GM06990 (cell line): ENCODE data around the gene LRCH3.

Experiments used
- DNase-seq: peaks from one replicate; pipeline ENCODE4 v3.0.0-alpha.2; 2011; ENCODE audit not compliant: insufficient read length; ENCODE audit errors: extremely low read depth
- H3K27me3 ChIP-seq: replicated peaks from 2 replicates; pipeline ENCODE4 v1.6.0; 2011; ENCODE audit warnings: low read length; ENCODE audit not compliant: control insufficient read depth, insufficient read depth
- H3K36me3 ChIP-seq: 2 replicates; pipeline ENCODE4 v1.5.1; 2011; ENCODE audit warnings: low read length; ENCODE audit not compliant: control insufficient read depth, insufficient read depth
- H3K4me3 ChIP-seq: replicated peaks from 2 replicates; pipeline ENCODE4 v1.5.1; 2011; ENCODE audit warnings: low read depth, mild to moderate bottlenecking, control low read depth, low read length
- CTCF ChIP-seq: IDR thresholded peaks from 2 replicates; pipeline ENCODE4 v1.5.1; 2011; ENCODE audit warnings: low read length, control low read depth, mild to moderate bottlenecking, inconsistent platforms; ENCODE audit not compliant: insufficient read depth, poor library complexity, severe bottlenecking

Gene LRCH3

DNA sequence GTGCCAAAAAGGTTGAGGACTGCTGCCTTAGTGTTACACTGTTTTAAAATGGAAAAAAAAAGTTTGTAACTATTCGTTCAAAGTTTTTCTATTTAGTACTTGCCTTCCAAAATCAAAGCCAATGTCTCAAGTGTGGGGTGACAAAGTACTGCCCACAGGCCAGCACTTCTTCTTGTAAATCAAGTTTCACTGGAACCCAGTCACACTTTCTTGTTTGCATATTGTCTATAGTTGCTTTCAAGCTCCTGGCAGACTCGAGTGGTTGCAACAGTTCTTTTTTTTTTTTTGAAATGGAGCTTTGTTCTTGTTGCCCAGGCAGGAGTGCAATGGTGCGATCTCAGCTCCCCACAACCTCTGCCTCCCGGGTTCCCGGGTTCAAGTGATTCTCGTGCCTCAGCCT is 83.6 kb downstream of the LRCH3 start:
- H3K36me3 ChIP-seq: peaks cover 11% of the 10 kb centered on the region
- H3K27me3 ChIP-seq: no peaks in the 10 kb centered on the region
- TF ChIP-seq CTCF: no peak
- DNase-seq: no peak
- H3K4me3 ChIP-seq: no peak overlapping the region

GRCh38 chr3:197877902-197878301 is 86.8 kb downstream of the LRCH3 start:
- DNase-seq: no peak
- no peak for TF ChIP-seq CTCF

GRCh38 chr3:197878427-197878826 is 87.4 kb downstream of the LRCH3 start:
- TF ChIP-seq CTCF: no peak
- no peak for DNase-seq
- Histone ChIP-seq H3K4me3 (no peak overlapping the region), H3K27me3 (no peaks in the 10 kb centered on the region), H3K36me3 (peaks cover 3% of the 10 kb centered on the region)

More at GRCh38 chr3:197877902-197878301, 86.8 kb downstream of the LRCH3 start:
- H3K4me3 ChIP-seq: no peak overlapping the region
- peaks cover 4% of the 10 kb centered on the region for H3K36me3 ChIP-seq
- H3K27me3 ChIP-seq: no peaks in the 10 kb centered on the region

DNA sequence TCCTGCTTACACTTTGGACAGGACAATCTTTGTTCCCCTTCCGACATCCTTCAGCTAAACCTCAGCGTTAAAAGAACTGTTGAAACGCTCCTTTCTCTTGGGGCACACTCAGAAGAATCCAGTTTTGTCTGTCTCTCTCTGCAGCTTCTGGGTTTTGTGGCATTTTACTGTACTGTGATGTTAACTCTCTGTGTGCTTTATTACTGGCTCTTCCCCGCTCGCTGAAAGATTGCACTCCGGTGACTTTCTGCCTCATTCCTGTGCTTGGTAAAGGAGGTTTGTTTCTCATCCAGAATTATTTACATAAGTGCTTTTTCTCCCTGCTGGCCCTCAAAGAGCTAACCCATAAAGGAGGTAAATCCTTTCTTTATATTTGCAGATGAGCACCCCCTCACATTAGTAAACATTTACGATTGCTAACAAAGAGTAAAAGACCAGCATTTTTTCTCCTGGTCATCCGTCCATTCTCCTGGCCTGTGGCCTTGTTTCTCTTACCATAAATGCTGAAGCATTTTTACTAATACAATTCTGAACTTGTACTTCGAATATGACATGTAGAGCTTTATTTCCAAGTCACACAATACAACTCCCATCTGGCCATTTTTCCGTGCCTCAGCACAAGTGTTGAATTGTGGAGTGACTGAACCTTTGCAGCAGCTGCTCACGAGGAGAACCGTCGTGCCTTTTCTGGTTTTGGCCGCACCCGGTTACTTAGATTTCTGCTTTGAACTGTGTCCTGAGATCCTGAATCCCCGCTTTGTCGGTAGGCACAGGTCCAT is 89.6 kb downstream of the LRCH3 start:
- no peak overlapping the region for H3K4me3 ChIP-seq
- H3K36me3 ChIP-seq: no peaks in the 10 kb centered on the region; the same call in none of the 2 replicates
- no peak for DNase-seq
- H3K27me3 ChIP-seq: no peaks in the 10 kb centered on the region
- TF ChIP-seq CTCF: no peak

DNA sequence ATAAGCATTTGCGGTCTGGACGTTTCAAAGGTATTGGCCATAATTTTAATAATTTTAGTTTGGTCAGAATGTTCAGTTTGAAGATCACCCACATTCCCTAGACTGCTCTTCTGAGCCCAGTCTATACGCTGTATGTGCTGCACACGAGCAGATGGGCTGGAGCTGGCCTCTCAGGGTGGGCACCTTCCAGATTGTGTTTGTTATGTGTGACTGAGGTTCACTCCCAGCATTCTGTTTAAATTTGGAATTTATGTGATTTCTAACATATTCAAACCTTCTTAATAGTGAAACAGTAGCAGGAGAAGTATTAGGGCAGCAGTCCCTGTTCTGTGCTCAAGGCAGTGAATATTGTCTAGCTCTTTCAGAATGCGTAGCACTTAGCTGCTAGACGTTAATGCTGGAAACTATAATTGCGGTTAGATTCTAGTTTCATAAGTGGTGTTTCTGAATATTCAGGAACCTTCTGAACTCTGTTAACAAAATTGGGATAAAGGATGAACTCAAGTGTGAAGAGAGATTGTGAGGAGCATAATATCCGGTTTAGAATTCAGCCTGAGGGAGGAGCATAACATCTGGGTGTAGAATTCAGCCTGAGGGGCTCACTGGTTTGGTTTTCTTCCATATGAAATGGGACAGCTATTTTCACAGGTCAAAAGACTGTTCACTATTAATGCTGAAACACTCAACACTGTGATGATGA is 90.4 kb downstream of the LRCH3 start:
- Histone ChIP-seq H3K27me3 (no peaks in the 10 kb centered on the region), H3K36me3 (no peaks in the 10 kb centered on the region; the same call in none of the 2 replicates), H3K4me3 (no peak overlapping the region)
- TF ChIP-seq CTCF: no peak
- DNase-seq: no peak
